A549 (cell line): ENCODE results near the gene GJB5. TPM values are rescaled to one million over a fixed set of nuclear protein-coding genes. Genes with fewer than 3 reads are reported as not detected.

Experiments
- ATAC-seq, 2 experiments: fragments of 200-7000 bp in 1 of 2; fragments of >200 bp in 1 of 2; cut with Nextera tagmentation in 1 of 2; cut with Tn5 transposase in 1 of 2; 3 replicates each; pipeline versions ENCODE4 v1.8.0 to v1.9.1; 2018 to 2020; ENCODE audit warnings: mild to moderate bottlenecking in 1 of 2, moderate library complexity in 1 of 2
- CTCF ChIA-PET: fragments of 300-600 bp; sonication (Branson Sonifier 250); formaldehyde crosslinking; extraction: SDS; loops from one replicate; lab custom pipeline; 2021; ENCODE audit warnings: antibody characterized with exemption, inconsistent platforms; lab: Yijun Ruan, JAX
- POLR2A ChIA-PET: fragments of 350-600 bp; formaldehyde crosslinking; extraction: SDS; loops from one replicate; lab custom pipeline; 2021; ENCODE audit warnings: antibody characterized with exemption, inconsistent platforms; lab: Yijun Ruan, JAX
- DNase-seq, 2 experiments: peaks; one replicate each; pipeline versions ENCODE4 v3.0.0 to v3.0.0-alpha.2; 2011 to 2016; ENCODE audit warnings: low read depth in 1 of 2, low spot score in 1 of 2
- FAIRE-seq: peaks from 2 replicates; lab custom pipeline; 2011; peaks lifted over from hg19 to GRCh38; lab: Jason Lieb, UNC
- H3K27ac ChIP-seq, 2 experiments: fragments of >200 bp; sonication (Bioruptor Twin); formaldehyde crosslinking; 3 replicates each; pipeline ENCODE4 v1.5.1; 2016 to 2017
- H3K4me1 ChIP-seq: fragments of >200 bp; sonication (Bioruptor Twin); formaldehyde crosslinking; 3 replicates; pipeline ENCODE4 v1.6.1; 2016
- H3K4me2 ChIP-seq: fragments of >200 bp; sonication (Bioruptor Twin); formaldehyde crosslinking; 3 replicates; pipeline ENCODE4 v1.6.1; 2016
- H3K4me3 ChIP-seq: fragments of >200 bp; sonication (Bioruptor Twin); formaldehyde crosslinking; 3 replicates; pipeline ENCODE4 v1.5.1; 2016
- H3K9me3 ChIP-seq: fragments of >200 bp; sonication (Bioruptor Twin); formaldehyde crosslinking; 3 replicates; pipeline ENCODE4 v1.6.1; 2016
- BHLHE40 ChIP-seq: IDR thresholded peaks from 2 replicates; pipeline ENCODE4 v1.6.1; 2012; ENCODE audit warnings: low read depth, low read length, inconsistent platforms
- CBX2 ChIP-seq: fragments of 200-600 bp; sonication (generic); IDR thresholded peaks from 2 replicates; pipeline ENCODE4 v1.6.1; 2016; ENCODE audit warnings: low read depth, mild to moderate bottlenecking, borderline replicate concordance
- CHD4 ChIP-seq: fragments of 200-600 bp; sonication (generic); IDR thresholded peaks from 2 replicates; pipeline ENCODE4 v1.6.1; 2016; ENCODE audit warnings: antibody characterized with exemption, mild to moderate bottlenecking, borderline replicate concordance
- EHF ChIP-seq: fragments of 250-450 bp; sonication (Bioruptor Pico); IDR thresholded peaks from 2 replicates; pipeline ENCODE4 v1.5.0; 2020; ENCODE audit warnings: mild to moderate bottlenecking
- EHMT2 ChIP-seq: fragments of 200-600 bp; sonication (generic); IDR thresholded peaks from 2 replicates; pipeline ENCODE4 v1.6.1; 2016; ENCODE audit warnings: antibody characterized with exemption, low read depth, mild to moderate bottlenecking, moderate library complexity
- ESRRA ChIP-seq: fragments of 150-350 bp; IDR thresholded peaks from 2 replicates; pipeline ENCODE4 v1.6.1; 2014; ENCODE audit warnings: mild to moderate bottlenecking, low read length, borderline replicate concordance
- GATA3 ChIP-seq: IDR thresholded peaks from 2 replicates; pipeline ENCODE4 v1.6.1; 2012; ENCODE audit warnings: borderline replicate concordance
- HDAC2 ChIP-seq: fragments of 200-600 bp; sonication (generic); IDR thresholded peaks from 2 replicates; pipeline ENCODE4 v1.6.1; 2016
- HEYL ChIP-seq: fragments of 250-450 bp; sonication (Bioruptor Pico); IDR thresholded peaks from 2 replicates; pipeline ENCODE4 v1.8.0; 2021; ENCODE audit warnings: mild to moderate bottlenecking, moderate library complexity
- JUN ChIP-seq, 2 experiments: fragments of >200 bp; sonication (Bioruptor Twin); formaldehyde crosslinking; IDR thresholded peaks; 2 replicates in 1 of 2; 3 replicates in 1 of 2; pipeline ENCODE4 v1.6.1; 2016 to 2017
- JUNB ChIP-seq: fragments of >200 bp; sonication (Bioruptor Twin); formaldehyde crosslinking; IDR thresholded peaks from 2 replicates; pipeline ENCODE4 v1.6.1; 2016
- MAFK ChIP-seq: fragments of 450-650 bp; IDR thresholded peaks from 2 replicates; pipeline ENCODE4 v1.6.1; 2014; ENCODE audit not compliant: partially characterized antibody
- MAZ ChIP-seq: fragments of 150-350 bp; IDR thresholded peaks from 2 replicates; pipeline ENCODE4 v1.6.1; 2014; ENCODE audit warnings: antibody characterized with exemption, low read depth, low read length, borderline replicate concordance
- NFE2L2 ChIP-seq: fragments of 150-350 bp; conservative IDR thresholded peaks from 2 replicates; pipeline ENCODE4 v1.6.1; 2014; ENCODE audit warnings: low read length
- NPAS2 ChIP-seq: fragments of 250-450 bp; sonication (Bioruptor Pico); IDR thresholded peaks from 2 replicates; pipeline ENCODE4 v1.8.0; 2022; ENCODE audit warnings: mild to moderate bottlenecking, moderate library complexity, borderline replicate concordance
- NR3C1 ChIP-seq: fragments of >200 bp; sonication (Bioruptor Twin); formaldehyde crosslinking; IDR thresholded peaks from 3 replicates; pipeline ENCODE4 v1.6.1; 2017
- TFCP2L1 ChIP-seq: fragments of 250-450 bp; sonication (Bioruptor Pico); IDR thresholded peaks from 2 replicates; pipeline ENCODE4 v1.5.0; 2021; ENCODE audit warnings: mild to moderate bottlenecking
- ZC3H11A ChIP-seq: fragments of 450-650 bp; IDR thresholded peaks from 2 replicates; pipeline ENCODE4 v1.6.1; 2014; ENCODE audit warnings: antibody characterized with exemption, mild to moderate bottlenecking
- ZNF302 ChIP-seq: fragments of 250-450 bp; sonication (Bioruptor Pico); IDR thresholded peaks from 2 replicates; pipeline ENCODE4 v1.9.0; 2021; ENCODE audit warnings: inconsistent platforms, mild to moderate bottlenecking, moderate library complexity
- ZSCAN20 ChIP-seq: fragments of 250-450 bp; sonication (Bioruptor Pico); IDR thresholded peaks from 2 replicates; pipeline ENCODE4 v1.8.0; 2022; ENCODE audit warnings: mild to moderate bottlenecking, moderate library complexity
- WGBS: methylation state at CpG from one replicate; pipeline ENCODE4 v1.1.6; 2017; ENCODE audit errors: missing lambda C conversion rate; 5-methylcytosine and 5-hydroxymethylcytosine counted together
- polyA plus RNA-seq, 4 experiments: library from polyadenylated mRNA; depleted of rRNA in 3 of 4; stranded (reverse); fragments of >200 nt; fragmentation: RNase III in 1 of 4; extraction: RNeasy Plus Mini Kit Qiagen cat#74134 plus additional on column Dnase treatment in 1 of 4; gene quantifications; 2 replicates in 3 of 4; 3 replicates in 1 of 4; pipeline ENCODE4 v1.2.3, GENCODE V29; 2011 to 2017
- TF ChIP-seq, protein P1 (sequence below): fragments of >200 bp; sonication (Bioruptor Twin); formaldehyde crosslinking; IDR thresholded peaks from 3 replicates; pipeline ENCODE4 v1.6.1; 2016
- TF ChIP-seq, protein P2 (sequence below): fragments of >200 bp; sonication (Bioruptor Twin); formaldehyde crosslinking; IDR thresholded peaks from 3 replicates; pipeline ENCODE4 v1.5.1; 2016
- TF ChIP-seq, protein P3 (sequence below): fragments of 250-450 bp; sonication (Bioruptor Pico); IDR thresholded peaks from 2 replicates; pipeline ENCODE4 v1.5.0; 2020; ENCODE audit warnings: low read depth, mild to moderate bottlenecking, moderate library complexity

Gene GJB5
- polyA plus RNA-seq, 2 of the 4 experiments (the other 2 are of a cell fraction): 0.15 to 0.16 TPM

- FAIRE-seq (no peak), DNase-seq (no peak), ATAC-seq (no peak)
- Histone ChIP-seq H3K9me3 (no peaks in the 10 kb centered on the region), H3K4me2 (no peak overlapping the region), H3K4me1 (no peaks in the 10 kb centered on the region), H3K27ac (no peak overlapping the region), H3K4me3 (no peak overlapping the region)
- 63% methylated on average over 8 of the region's 8 CpGs for WGBS
- ChIA-PET POLR2A (no interaction called here), CTCF (no interaction called here)
- TF ChIP-seq ESRRA: no peak
- TF ChIP-seq HEYL (CRISPR knock-in tag): no peak
- TF ChIP-seq, protein P1, sequence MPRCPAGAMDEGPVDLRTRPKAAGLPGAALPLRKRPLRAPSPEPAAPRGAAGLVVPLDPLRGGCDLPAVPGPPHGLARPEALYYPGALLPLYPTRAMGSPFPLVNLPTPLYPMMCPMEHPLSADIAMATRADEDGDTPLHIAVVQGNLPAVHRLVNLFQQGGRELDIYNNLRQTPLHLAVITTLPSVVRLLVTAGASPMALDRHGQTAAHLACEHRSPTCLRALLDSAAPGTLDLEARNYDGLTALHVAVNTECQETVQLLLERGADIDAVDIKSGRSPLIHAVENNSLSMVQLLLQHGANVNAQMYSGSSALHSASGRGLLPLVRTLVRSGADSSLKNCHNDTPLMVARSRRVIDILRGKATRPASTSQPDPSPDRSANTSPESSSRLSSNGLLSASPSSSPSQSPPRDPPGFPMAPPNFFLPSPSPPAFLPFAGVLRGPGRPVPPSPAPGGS: no peak
- no peak for TF ChIP-seq CBX2
- no peak for TF ChIP-seq MAFK
Measured at GRCh38 chr1:34774957-34775356, 20.1 kb downstream of the GJB5 start.

DNA sequence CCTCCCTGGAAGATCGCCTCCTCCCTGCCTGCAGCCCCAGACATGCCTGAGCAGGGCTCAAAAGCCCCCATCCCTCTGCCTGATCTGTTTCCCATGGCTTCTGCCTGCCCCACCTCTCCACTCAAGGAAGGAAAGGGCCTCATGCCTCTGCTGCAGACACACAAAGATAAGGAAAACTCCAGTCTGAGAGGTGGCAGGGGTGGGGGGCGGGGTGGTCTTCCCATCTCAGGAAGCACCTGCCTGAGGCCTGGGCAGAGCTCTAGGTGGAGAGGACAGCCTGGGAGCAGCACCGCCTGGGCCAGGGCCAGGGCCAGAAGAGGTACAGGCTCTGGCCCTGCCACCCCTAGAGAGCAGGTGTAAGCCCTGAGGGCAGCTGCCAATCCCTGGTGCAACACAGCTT, 22.1 kb downstream of the GJB5 start:
- Histone ChIP-seq H3K27ac (no peak overlapping the region), H3K4me1 (0 out of 3 replicates have a peak, but pooled peaks cover 3% of the 10 kb centered on the region)
- TF ChIP-seq ZC3H11A (no peak), ZSCAN20 (CRISPR knock-in tag) (no peak), ESRRA (no peak), HDAC2 (no peak), EHMT2 (no peak), JUN (IDR thresholded peaks at IDR 0.05) (no peak), NPAS2 (no peak), GATA3 (no peak), MAZ (no peak), CHD4 (no peak), EHF (no peak), JUNB (no peak), BHLHE40 (no peak)
- TF ChIP-seq, protein P2, sequence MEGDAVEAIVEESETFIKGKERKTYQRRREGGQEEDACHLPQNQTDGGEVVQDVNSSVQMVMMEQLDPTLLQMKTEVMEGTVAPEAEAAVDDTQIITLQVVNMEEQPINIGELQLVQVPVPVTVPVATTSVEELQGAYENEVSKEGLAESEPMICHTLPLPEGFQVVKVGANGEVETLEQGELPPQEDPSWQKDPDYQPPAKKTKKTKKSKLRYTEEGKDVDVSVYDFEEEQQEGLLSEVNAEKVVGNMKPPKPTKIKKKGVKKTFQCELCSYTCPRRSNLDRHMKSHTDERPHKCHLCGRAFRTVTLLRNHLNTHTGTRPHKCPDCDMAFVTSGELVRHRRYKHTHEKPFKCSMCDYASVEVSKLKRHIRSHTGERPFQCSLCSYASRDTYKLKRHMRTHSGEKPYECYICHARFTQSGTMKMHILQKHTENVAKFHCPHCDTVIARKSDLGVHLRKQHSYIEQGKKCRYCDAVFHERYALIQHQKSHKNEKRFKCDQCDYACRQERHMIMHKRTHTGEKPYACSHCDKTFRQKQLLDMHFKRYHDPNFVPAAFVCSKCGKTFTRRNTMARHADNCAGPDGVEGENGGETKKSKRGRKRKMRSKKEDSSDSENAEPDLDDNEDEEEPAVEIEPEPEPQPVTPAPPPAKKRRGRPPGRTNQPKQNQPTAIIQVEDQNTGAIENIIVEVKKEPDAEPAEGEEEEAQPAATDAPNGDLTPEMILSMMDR: no peak
- TF ChIP-seq, protein P3, sequence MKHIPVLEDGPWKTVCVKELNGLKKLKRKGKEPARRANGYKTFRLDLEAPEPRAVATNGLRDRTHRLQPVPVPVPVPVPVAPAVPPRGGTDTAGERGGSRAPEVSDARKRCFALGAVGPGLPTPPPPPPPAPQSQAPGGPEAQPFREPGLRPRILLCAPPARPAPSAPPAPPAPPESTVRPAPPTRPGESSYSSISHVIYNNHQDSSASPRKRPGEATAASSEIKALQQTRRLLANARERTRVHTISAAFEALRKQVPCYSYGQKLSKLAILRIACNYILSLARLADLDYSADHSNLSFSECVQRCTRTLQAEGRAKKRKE (CRISPR knock-in tag): no peak

DNA sequence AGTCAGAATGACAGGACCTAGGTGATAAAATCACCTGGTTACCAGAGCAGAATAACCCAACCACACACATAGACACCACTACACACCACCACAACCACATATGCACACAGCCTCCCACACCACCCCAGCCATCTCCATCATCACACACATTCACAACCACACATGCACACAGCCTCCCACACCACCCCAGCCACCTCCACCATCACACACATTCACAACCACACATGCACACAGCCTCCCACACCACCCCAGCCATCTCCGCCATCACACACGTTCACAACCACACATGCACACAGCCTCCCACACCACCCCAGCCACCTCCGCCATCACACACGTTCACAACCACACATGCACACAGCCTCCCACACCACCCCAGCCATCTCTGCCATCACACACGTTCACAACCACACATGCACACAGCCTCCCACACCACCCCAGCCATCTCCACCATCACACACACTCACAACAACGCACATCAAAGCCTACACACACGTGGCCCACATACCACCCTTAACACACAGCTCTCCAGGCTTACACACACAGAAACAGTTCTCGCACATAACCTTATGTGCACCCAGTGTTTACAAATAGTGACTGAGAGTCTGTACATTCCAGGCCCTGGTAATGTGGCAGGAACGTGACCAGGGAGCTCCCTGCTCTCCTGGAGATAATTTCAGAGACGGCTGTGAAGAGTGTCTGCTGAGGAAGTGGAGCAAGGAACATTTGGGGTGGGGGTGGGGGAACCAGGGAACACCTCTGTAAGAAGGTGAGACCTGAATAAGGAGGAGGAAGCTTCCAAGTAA, 22.9 kb downstream of the GJB5 start:
- H3K4me2 ChIP-seq: no peak overlapping the region
- ChIA-PET CTCF (no interaction called here), POLR2A (interaction anchor here (0.6 kb wide), 1 partner anchor 266 kb away, joined by 4 read pairs; no protein-coding TSS in a partner anchor)
- no peak overlapping the region for H3K27ac ChIP-seq
- DNase-seq (no peak), FAIRE-seq (no peak), ATAC-seq (no peak)
- TF ChIP-seq ZNF302: no peak
- TF ChIP-seq, protein P1: no peak
- no peak for TF ChIP-seq TFCP2L1
- TF ChIP-seq NFE2L2: no peak
- TF ChIP-seq NR3C1: no peak
- no peak for TF ChIP-seq JUN (IDR thresholded peaks at IDR 0.05)
- no peak for TF ChIP-seq MAFK
- no peaks in the 10 kb centered on the region for H3K9me3 ChIP-seq
- 53% methylated on average over 9 of the region's 10 CpGs for WGBS
- 0 out of 3 replicates have a peak, but pooled peaks cover 3% of the 10 kb centered on the region for H3K4me1 ChIP-seq
- H3K4me3 ChIP-seq: no peak overlapping the region

More for the DNA sequence above, 22.1 kb downstream of the GJB5 start:
- no peak for ATAC-seq
- H3K9me3 ChIP-seq: no peaks in the 10 kb centered on the region
- CTCF ChIA-PET: interaction anchor here (1.0 kb wide), 1 partner anchor 9 kb away, joined by 4 read pairs; no protein-coding TSS in a partner anchor
- POLR2A ChIA-PET: interaction anchor here (0.6 kb wide), 1 partner anchor 265 kb away, joined by 4 read pairs; no protein-coding TSS in a partner anchor
- no peak for FAIRE-seq
- H3K4me2 ChIP-seq: no peak overlapping the region
- DNase-seq: no peak
- 75% methylated on average over 1 of the region's 3 CpGs for WGBS
- no peak overlapping the region for H3K4me3 ChIP-seq
